Measurements from ENCODE around the gene ZNF768.

DNA sequence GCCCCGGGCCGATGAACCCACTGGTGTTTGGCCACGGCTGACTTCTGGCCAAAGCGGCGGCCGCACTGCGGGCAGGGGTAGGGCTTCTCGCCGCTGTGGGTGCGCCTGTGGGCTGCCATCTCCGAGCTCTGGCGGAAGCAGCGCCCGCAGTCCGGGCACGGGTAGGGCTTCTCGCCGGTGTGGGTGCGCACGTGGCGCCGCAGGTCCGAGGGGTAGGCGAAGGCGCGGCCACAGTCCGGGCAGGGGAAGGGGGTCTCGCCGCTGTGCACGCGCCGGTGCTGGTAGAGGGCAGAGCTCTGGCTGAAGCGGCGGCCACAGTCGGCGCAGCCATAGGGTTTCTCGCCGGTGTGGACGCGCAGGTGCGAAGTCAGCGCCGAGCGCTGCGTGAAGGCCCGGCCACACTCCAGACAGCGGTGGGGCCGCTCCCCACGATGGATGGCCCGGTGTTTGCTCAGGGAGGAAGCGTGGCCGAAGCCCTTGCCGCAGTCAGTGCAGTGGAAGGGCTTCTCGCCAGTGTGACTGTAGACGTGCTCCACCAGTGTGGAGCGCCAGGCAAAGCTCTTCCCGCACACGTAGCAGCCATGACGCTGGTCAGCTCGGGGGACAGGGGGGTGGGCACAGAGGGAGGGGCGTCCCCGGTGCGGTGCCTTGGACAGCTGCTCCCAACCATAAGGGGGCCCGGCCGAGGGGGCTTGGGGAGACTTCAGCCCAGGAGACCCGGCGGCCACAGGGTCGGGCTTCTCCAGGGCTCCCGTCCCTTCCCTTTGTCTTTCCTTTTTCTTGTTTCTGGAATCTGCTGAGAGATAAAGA lies 29.2 kb upstream of the ZNF768 start:
- TF ChIP-seq, protein P1, sequence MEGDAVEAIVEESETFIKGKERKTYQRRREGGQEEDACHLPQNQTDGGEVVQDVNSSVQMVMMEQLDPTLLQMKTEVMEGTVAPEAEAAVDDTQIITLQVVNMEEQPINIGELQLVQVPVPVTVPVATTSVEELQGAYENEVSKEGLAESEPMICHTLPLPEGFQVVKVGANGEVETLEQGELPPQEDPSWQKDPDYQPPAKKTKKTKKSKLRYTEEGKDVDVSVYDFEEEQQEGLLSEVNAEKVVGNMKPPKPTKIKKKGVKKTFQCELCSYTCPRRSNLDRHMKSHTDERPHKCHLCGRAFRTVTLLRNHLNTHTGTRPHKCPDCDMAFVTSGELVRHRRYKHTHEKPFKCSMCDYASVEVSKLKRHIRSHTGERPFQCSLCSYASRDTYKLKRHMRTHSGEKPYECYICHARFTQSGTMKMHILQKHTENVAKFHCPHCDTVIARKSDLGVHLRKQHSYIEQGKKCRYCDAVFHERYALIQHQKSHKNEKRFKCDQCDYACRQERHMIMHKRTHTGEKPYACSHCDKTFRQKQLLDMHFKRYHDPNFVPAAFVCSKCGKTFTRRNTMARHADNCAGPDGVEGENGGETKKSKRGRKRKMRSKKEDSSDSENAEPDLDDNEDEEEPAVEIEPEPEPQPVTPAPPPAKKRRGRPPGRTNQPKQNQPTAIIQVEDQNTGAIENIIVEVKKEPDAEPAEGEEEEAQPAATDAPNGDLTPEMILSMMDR (IDR thresholded peaks at IDR 0.05) = no peak
- TF ChIP-seq POLR2A (IDR thresholded peaks at IDR 0.05) = no peak

All from esophagus squamous epithelium (tissue), 4 donors.